EH (cell line): ENCODE results near the gene ZDHHC1.

Experiments
- DNase-seq: peaks from one replicate; pipeline ENCODE4 v3.0.0-alpha.2; 2015; ENCODE audit warnings: low read depth

ZDHHC1 gene

DNA sequence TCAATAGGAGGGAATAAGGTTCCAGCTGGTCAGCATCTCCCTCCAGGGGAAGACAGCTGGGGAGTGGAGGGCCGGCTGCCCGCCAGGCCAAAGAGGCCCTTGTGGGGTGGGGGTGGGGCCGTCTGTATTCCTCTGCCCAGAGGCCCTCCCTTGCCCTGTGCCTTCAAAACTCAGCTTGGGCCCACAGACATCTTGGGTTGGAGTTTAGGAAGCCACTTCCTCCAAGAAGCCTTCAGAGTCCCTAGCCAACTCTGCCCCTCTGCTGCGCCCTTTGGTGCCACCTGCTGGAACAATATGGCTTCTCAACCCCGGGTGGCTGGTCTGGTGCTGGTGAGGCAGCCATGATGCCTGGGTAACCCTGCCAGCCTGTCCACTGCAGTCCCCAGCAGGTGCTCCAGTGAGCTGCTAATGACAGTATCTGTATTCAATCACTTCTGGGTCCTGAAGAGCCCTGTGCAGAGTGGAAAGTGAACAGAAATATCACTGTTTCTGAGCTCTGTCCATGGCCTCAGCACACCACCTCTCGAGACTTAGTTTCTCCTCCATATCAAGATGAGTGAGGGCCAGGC lies 31.3 kb upstream of the ZDHHC1 start:
- DNase-seq, result peak; percentile 51

DNA sequence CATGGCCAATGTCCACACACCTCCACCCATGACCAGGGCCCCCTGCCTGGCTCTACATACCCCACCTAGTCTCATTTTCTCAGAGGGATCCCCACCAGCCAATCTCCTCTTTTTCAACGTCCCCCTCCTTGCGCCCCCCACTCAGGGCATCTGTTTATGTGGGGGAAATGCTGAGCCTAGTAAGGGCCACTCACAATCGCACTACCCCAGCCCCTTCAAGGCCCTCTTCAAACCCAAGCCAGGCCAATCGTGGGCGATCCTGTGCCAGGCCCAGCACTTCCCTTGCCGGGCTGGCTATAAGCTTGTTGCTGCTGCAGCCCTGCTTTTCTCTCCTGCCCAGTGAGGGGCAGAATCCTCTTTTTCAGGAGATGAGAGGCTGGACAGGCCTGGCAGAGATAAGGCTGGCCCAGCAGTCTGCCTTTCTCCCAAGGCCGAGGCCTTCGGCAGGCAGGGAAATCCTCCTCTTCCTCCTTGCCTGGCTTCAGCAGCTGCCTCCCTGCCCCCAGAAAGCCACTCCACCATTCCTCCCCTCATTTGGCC lies 30.8 kb upstream of the ZDHHC1 start:
- DNase-seq, result no peak

DNA sequence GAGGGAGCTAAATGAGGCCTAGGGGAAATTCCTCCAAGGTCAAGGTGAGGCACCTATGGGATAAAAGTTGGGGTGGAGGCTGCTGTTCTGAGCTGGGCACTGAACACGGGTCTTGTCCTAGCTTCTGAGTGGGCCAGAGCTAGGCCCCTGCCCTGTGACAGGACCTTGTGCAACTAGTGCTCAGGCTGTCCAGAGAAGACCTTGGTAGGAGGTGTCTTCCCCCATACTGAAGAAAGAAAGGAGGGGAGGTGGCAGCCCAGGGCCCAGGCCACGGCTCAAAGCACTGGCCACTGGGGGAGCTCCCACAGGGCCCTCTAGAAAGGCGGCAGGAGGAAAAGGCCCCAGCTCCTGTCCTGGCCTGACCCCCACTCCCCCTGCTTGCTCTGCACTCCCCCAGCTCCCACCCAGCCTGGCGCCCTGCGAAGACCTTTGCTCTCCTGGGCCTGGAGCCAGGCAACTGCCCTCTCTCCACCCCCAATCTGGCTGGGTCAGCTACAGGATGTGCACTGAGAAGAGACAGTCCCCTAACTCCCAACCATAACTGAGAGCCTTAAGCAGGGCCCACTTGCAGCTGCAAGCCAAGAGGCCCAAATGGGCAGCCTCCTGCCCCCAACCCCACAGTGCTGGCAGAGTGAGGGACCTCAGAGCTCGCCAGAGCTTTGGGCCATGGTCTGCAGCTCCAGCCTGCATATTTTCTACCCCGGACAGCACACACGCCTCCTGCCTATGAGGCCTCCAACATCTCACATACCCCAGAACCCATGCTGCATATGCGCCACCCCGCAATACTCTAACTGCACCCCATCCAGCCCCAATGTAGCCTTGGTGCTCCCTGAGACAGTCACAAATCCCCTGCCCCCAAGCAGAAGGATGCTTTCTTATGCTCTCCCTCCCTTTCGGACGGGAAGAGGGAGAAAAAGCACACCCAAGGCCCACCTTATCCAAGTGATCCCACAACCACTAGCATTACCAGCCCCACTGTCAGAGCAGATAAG lies 29.9 kb upstream of the ZDHHC1 start:
- no peak for DNase-seq

DNA sequence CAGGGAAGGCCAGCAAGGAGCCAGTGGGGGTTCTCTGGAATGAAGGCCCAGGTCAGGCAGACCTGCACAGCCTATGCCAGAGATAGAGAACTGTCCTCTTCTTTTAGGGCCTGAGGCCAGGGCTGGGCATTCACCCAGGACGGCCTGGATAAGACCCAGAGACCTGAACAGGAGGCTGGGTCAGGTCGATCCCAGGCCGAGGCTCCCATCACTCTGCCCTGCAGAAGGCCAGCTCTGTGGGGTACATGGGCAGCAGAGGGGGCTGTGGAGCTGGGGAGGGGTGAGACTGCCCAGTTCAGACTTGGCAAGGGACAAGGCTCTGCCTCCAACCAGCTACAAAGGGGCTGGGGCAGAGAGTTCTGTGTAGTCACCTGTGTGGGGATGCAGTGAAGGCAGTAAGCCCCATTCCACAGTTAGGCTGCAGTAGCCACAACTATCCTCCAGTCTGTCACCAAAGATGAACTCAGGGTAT lies 29.2 kb upstream of the ZDHHC1 start:
- no peak for DNase-seq

DNA sequence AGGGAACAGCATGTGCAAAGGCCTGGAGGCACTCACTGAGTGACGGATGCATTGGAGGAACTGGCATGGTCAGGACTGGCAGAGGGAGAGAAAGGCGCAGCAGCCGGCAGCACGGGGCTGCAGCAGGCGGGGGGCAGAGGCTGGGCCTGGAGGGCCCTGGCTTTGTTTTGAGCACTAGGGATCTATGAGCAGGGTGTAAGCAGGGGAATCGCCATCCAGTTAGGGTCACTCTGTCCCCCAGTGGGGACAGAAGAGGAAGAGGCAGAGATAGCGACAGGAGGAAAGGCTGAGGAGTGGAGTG lies 28.8 kb upstream of the ZDHHC1 start:
- no peak for DNase-seq

DNA sequence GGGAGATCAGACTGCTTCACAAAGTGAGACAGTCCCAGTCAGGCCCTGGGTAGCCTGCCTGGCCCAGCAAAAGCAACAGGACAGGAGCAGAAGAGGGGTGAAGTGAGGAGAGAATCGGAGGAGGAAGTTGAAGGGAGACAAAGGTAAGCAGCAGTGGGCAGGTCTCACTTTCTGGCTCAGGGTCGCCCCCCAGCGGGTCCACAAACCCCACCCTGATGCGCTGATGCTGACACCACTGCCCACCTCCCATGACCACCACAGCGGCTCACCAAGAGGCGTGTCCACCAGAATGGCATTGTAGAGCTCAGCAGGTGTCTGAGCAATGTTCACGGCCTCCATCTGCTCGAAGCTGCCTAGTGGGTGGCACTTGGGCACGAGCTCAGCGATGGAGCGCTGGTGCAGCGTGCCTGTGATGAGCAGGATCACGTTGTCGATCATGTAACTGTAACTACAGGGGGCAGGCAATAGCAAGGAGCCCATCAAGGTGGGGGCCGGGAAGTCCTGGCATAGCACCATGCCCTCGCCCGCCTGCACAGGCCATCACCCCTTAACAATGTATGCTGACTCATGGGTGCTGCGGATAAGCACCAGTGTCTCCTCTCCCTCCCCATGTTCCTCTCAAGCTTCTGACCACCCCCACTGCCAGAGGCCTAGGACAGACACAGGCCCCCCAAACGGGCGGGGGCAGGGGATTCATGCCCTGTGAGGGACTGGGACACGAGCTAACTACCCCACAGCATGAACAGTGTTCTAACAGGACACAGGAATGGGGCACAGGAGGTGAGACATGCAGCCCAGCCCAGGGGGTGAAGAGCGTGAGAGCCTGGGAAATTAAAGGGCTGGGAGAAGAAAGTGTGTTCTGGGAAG lies 28.2 kb upstream of the ZDHHC1 start:
- no peak for DNase-seq

DNA sequence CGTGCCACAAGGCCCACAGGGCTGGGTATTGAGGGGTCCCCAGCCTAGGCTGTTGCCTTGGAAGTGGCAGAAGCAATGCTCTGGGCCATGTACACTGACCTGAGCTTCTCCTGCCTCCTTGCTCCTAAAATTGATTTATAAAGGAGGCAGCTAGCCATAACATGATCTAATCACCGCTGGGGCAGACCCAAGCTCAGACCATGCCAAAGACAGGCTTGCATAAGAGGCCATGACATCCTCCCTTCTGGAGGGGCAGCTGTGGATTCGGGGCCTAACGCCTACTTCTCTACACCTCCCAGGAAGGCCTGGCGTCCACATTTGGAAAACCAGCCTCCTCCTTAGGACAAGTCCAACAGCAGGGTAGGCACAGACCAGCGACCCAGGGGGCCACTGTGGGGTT lies 27.0 kb upstream of the ZDHHC1 start:
- DNase-seq, result no peak

DNA sequence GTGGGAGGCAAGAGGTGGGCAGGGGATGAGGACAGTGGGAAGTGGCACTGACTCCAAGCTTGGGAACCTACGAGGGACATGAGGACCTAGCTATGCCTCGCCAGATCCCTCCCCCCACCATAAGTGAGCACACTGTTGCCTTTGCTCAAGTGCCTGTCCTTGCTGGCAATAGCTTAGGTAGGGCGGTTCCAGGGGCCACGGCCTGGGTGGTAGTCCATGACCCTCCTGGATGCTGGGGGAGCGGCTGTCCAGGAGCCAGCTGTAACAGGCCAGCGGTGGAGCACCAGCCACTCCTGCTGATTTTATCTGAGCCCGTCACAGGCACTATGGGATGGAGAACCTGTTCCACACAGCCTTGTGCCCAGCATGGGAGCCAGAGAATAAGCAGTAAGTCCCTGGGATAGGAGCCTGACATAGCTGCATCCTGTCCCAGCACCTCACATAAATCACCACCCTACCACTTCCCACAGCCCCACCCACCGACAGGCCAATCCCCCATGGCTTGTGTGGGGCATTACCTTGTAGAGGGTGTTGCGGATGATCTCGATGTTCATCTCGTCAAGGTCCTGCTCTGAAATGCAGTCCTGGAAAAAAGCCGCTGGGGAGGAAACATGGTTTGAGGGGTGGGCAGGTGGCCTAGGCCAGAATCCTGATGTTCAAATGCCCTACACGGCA lies 26.4 kb upstream of the ZDHHC1 start:
- no peak for DNase-seq

DNA sequence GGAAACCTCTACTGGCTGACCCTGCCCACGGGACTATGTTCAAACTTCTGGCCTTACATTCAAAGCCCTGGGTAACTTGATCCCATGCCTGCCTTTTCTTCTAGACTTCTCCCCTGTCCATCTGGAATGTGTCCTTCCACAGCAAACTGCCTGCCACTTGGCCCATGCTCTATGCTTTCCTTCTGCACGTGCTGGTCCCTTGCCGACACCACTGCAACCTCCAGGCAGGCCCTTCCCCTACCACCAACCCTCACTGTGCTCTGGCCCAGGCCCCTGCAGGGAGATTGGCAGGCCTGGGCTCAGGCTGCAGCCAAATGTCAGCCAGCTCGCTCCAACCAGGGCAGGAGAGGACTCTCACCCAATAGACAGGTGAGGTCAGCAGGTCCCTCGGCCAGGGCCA lies 25.6 kb upstream of the ZDHHC1 start:
- no peak for DNase-seq

DNA sequence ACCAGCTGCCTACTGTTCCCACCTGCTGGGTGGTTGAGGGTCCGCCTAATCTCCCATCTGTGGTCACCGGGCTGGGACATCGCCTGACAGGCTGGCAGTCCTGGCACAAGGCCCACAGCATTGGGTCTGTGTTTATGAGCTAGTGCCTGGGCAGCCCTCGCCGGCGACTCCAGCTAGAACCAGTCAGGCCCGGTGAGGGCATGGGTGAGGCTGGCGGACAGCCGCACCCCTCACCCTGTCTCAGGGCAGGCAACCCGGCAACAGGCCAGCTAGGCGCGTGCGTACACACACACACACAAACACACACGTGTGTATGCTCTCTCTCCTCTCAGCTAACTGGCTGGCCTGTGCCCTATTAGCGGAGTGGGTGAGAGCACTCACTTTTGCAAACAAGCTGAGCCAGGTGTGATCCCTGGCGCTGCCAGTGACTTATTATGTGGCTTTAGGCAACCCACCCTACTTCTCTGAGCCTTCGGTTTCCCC lies 25.0 kb upstream of the ZDHHC1 start:
- DNase-seq, result no peak

DNA sequence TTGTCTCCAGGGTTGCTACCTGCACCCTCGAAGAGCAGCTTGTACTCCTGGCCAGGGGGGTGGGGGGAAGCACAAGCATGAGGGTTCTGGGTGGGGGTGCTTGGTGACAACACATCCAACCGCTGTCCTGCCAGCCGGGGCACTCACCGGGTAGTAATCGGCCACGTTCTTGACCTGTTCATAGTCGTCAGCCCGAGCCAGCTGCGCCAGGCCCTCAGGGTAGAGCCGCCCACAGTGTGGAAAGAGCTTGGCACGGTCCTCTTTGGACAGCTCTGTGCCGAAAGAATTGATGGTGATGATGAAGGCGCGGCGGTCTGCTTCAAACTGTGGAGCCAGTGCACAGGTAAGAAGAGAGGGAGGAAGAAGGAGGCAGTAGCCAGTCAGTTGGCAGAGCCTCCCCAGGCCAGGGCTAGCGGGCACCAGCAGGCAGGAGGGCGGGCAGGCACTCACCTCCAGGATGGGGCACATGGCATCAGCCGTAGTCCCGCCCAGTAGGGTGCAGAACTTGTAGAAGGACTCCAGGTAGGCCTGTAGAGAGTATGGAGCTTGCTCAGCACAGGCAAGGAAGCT lies 22.6 kb upstream of the ZDHHC1 start:
- DNase-seq, result no peak

DNA sequence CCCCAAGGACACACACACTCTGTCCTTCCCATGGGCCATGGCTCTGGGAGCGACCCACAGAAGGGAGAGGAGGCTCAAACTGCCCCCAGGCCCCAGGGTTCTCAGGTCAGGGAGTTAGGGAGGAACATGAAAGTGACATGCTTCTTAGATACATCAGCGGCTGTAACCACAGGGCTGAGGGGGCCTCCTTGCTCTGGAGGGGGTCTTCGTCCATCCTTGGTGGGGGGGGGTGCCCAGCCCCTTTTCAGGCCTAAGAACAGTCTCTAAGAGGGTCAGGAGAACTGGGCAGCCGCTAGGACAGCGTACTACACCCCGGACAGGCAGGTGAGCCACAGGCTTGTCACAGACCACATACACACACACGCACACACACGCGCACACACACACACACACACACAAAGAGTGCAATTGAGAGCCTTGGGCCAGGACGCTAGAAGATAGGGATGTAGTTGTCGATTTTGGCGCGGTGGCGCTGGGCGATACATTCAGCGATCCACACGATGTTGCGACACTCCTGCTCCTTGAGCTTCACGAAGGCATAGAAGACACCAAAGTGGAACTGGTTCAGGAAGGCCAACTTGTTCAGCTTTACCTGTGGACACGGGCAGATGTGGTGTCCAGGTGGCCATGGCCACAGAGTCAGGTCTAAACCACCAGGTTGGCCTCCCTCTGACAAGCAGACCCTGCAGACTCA lies 22.0 kb upstream of the ZDHHC1 start:
- DNase-seq, result no peak

DNA sequence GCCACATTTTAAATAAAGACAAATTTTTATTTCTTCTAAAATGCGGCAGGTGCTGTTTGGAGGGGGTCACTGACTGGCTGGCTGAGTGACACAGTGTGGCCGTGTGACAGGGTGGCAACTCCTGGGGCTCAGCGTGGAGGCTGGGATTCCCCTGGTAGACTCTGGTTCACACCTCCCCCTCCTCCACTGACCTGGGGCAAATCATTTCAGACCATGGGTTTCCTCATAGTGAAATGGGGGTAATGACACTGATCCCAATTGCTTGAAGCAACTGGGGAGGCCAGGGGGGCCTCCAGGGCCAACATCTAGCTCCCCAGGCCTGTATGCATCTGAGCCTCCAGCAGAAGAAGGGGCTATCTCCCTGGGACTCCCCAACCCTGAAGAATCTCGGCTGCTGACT lies 21.2 kb upstream of the ZDHHC1 start:
- DNase-seq, result no peak

DNA sequence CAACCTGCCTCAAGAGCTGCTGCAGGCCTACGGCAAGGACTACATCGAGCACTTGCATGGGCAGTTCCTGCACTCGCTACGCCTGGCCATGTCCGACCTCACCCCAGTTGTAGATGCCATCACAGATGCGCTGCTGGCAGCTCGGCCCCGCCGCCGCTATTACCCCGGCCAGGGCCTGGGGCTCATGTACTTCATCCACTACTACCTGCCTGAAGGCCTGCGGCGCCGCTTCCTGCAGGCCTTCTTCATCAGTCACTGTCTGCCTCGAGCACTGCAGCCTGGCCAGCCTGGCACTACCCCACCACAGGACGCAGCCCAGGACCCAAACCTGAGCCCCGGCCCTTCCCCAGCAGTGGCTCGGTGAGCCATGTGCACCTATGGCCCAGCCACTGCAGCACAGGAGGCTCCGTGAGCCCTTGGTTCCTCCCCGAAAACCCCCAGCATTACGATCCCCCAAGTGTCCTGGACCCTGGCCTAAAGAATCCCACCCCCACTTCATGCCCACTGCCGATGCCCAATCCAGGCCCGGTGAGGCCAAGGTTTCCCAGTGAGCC lies 20.4 kb upstream of the ZDHHC1 start:
- DNase-seq, result no peak

DNA sequence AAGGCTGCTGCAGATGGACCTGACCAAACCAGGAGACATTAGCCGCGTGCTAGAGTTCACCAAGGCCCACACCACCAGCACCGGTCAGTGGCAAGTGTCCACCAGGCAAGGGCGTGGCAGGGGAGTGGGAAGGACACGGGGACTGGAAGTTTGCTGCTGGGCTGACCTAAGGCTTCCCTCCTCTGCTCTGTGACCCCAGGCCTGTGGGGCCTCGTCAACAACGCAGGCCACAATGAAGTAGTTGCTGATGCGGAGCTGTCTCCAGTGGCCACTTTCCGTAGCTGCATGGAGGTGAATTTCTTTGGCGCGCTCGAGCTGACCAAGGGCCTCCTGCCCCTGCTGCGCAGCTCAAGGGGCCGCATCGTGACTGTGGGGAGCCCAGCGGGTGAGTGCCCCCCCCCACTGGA lies 19.5 kb upstream of the ZDHHC1 start:
- no peak for DNase-seq

DNA sequence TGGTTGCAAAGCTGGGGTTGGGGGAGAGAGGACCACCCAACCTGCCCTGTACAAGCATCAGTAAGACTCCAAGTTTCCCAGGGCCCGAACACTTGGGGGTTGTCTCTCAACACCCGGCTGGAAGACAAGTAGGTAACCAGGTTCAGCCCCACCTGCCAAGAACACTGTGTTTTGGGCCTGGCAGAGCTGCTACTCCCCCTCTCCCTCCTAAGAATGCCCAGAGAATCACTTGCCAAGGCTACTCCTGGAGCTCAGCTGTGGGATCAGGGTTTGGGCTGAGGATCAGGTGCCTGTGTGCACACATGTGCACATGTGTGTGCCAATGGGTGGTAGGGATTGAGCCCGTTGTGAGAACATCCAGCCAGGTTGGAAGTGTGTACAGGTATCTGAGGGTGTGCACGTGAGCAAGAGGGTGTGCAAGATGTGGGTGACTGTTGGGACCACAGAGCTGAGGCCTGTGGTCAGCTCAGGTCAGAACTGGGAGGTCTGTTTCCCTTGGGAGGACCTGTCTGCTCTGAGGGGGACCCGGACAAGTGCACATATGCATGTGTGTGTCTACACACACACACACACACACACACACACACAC lies 16.9 kb upstream of the ZDHHC1 start:
- no peak for DNase-seq

DNA sequence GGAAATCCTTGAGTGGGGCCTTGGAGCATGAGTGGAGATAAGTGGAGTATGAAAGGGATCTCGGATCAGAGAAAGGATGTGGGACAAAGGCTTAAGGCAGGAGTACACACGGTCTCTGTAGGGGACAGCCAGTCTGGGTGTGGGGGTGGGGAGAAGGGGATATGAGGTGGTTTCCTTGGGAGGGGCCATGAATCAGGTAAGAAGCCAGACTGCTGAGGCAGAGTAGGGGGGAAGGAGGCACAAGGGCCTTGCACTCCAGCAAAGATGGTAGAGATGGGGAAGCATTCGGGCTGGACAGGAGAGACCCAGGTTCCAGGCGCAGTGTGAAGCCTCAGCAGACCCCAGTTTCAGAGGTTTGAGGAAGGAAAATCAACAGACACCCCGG lies 16.2 kb upstream of the ZDHHC1 start:
- DNase-seq, result no peak

DNA sequence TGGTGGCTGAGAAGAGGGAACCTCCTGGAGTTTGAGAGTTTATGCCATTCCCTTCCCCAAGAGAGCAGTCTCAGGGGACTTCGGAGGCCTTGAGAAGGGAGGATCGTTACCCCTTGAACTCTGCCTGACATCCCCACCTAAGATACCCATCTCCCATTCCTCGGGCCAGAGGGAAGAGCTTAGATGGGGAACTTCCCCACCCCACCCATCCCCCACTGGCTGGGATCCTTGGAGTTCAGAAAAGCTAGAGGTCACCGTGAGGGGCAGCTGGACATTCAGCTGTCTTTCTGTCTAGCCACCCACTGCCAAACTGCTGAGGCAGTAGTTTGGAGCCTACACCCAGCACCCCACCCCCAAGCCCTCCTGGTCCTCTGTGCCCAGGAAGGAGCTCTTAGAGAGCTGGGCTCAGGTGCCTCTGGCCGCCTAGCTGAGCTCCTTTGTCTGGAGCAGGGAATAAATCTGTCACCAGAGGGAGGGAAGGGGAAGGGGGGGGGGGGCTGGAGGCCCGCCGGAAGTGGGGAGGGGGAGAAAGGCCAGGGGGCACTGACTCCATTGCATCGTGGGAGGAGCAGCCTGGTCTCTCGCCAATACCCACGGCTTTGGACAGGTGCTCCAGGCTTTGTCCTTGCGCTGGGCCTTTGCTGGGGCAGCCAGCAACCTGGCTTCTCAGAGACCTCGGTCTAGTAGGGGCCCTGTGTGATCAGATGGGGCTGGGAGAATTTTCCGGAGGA lies 15.7 kb upstream of the ZDHHC1 start:
- DNase-seq, result no peak
